Rectal smooth muscle tissue (tissue), 1 donor: ENCODE data around the gene TEP1.
"Not testable (repeated sequence)": the region's sequence is repeated elsewhere in the genome, so short reads cannot be mapped to it uniquely, and the experiment has no call there.

Source experiments
- H3K27ac ChIP-seq: one replicate; pipeline ENCODE4 v1.7.0; 2013; ENCODE audit warnings: low read depth, low read length, inconsistent platforms
- H3K27me3 ChIP-seq: one replicate; pipeline ENCODE4 v1.7.0; 2013; ENCODE audit warnings: low read length; ENCODE audit not compliant: control insufficient read depth, insufficient read depth
- H3K36me3 ChIP-seq: one replicate; pipeline ENCODE4 v1.7.0; 2013; ENCODE audit warnings: low read length; ENCODE audit not compliant: control insufficient read depth, insufficient read depth
- H3K4me1 ChIP-seq: one replicate; pipeline ENCODE4 v1.7.0; 2013; ENCODE audit warnings: low read length; ENCODE audit not compliant: control insufficient read depth, insufficient read depth
- H3K4me3 ChIP-seq: one replicate; pipeline ENCODE4 v1.7.0; 2013; ENCODE audit warnings: low read length
- H3K9ac ChIP-seq: one replicate; pipeline ENCODE4 v1.7.0; 2013; ENCODE audit warnings: low read length

TEP1 gene

GRCh38 chr14:20379743-20380142 lies 33.6 kb downstream of the TEP1 start:
- no peak overlapping the region for H3K27ac ChIP-seq
- H3K27me3 ChIP-seq, result no peaks in the 10 kb centered on the region
- H3K4me1 ChIP-seq, result no peaks in the 10 kb centered on the region
- peaks cover 62% of the 10 kb centered on the region for H3K36me3 ChIP-seq
- no peak overlapping the region for H3K9ac ChIP-seq
- H3K4me3 ChIP-seq, result no peak overlapping the region

- no peak overlapping the region for H3K27ac ChIP-seq
- H3K27me3 ChIP-seq, result no peaks in the 10 kb centered on the region
- no peak overlapping the region for H3K9ac ChIP-seq
- no peaks in the 10 kb centered on the region for H3K4me1 ChIP-seq
- no peak overlapping the region for H3K4me3 ChIP-seq
- H3K36me3 ChIP-seq, result peaks cover 68% of the 10 kb centered on the region
Observed at GRCh38 chr14:20377171-20377570, 36.1 kb downstream of the TEP1 start.

- H3K4me1 ChIP-seq, result no peaks in the 10 kb centered on the region
- H3K27me3 ChIP-seq, result no peaks in the 10 kb centered on the region
- no peak overlapping the region for H3K9ac ChIP-seq
- no peak overlapping the region for H3K4me3 ChIP-seq
- no peak overlapping the region for H3K27ac ChIP-seq
- H3K36me3 ChIP-seq, result peaks cover 65% of the 10 kb centered on the region
Observed at GRCh38 chr14:20376071-20376588, 37.2 kb downstream of the TEP1 start.

GRCh38 chr14:20375471-20375870 lies 37.8 kb downstream of the TEP1 start:
- H3K9ac ChIP-seq, result no peak overlapping the region
- no peaks in the 10 kb centered on the region for H3K4me1 ChIP-seq
- peaks cover 63% of the 10 kb centered on the region for H3K36me3 ChIP-seq
- H3K27me3 ChIP-seq, result no peaks in the 10 kb centered on the region
- no peak overlapping the region for H3K27ac ChIP-seq
- H3K4me3 ChIP-seq, result no peak overlapping the region

- H3K36me3 ChIP-seq, result peaks cover 45% of the 10 kb centered on the region
- no peak overlapping the region for H3K27ac ChIP-seq
Observed at GRCh38 chr14:20372796-20373195, 40.5 kb downstream of the TEP1 start.

GRCh38 chr14:20365928-20366327 lies 47.4 kb downstream of the TEP1 start:
- Histone ChIP-seq H3K36me3 (peaks cover 14% of the 10 kb centered on the region), H3K27me3 (no peaks in the 10 kb centered on the region), H3K4me3 (no peak overlapping the region), H3K4me1 (no peaks in the 10 kb centered on the region), H3K27ac (no peak overlapping the region), H3K9ac (no peak overlapping the region)

More at GRCh38 chr14:20372796-20373195, 40.5 kb downstream of the TEP1 start:
- H3K27me3 ChIP-seq, result no peaks in the 10 kb centered on the region
- no peaks in the 10 kb centered on the region for H3K4me1 ChIP-seq
- no peak overlapping the region for H3K4me3 ChIP-seq
- no peak overlapping the region for H3K9ac ChIP-seq

GRCh38 chr14:20358474-20358873 lies 54.8 kb downstream of the TEP1 start:
- peaks cover 24% of the 10 kb centered on the region for H3K36me3 ChIP-seq
- H3K27ac ChIP-seq, H3K4me3 ChIP-seq, H3K9ac ChIP-seq, H3K27me3 ChIP-seq, H3K4me1 ChIP-seq: not testable (repeated sequence)

GRCh38 chr14:20356422-20356821 lies 56.9 kb downstream of the TEP1 start:
- peaks cover 28% of the 10 kb centered on the region for H3K36me3 ChIP-seq
- H3K9ac ChIP-seq, result no peak overlapping the region
- H3K27ac ChIP-seq, result no peak overlapping the region
- no peak overlapping the region for H3K4me3 ChIP-seq
- no peaks in the 10 kb centered on the region for H3K4me1 ChIP-seq
- H3K27me3 ChIP-seq, result no peaks in the 10 kb centered on the region

GRCh38 chr14:20350860-20351259 lies 62.4 kb downstream of the TEP1 start:
- H3K9ac ChIP-seq, result no peak overlapping the region
- H3K27ac ChIP-seq, result no peak overlapping the region
- peaks cover 25% of the 10 kb centered on the region for H3K36me3 ChIP-seq
- no peaks in the 10 kb centered on the region for H3K4me1 ChIP-seq
- no peak overlapping the region for H3K4me3 ChIP-seq
- no peaks in the 10 kb centered on the region for H3K27me3 ChIP-seq

GRCh38 chr14:20350282-20350681 lies 63.0 kb downstream of the TEP1 start:
- no peak overlapping the region for H3K4me3 ChIP-seq
- H3K4me1 ChIP-seq, result no peaks in the 10 kb centered on the region
- H3K27me3 ChIP-seq, result no peaks in the 10 kb centered on the region
- H3K9ac ChIP-seq, result no peak overlapping the region
- no peak overlapping the region for H3K27ac ChIP-seq
- H3K36me3 ChIP-seq, result peaks cover 22% of the 10 kb centered on the region

GRCh38 chr14:20347747-20348146 lies 65.6 kb downstream of the TEP1 start:
- Histone ChIP-seq H3K27ac (no peak overlapping the region), H3K9ac (no peak overlapping the region), H3K4me1 (peaks cover 6% of the 10 kb centered on the region), H3K4me3 (no peak overlapping the region), H3K27me3 (no peaks in the 10 kb centered on the region), H3K36me3 (peaks cover 16% of the 10 kb centered on the region)

- H3K36me3 ChIP-seq, result peaks cover 16% of the 10 kb centered on the region
- peaks cover 6% of the 10 kb centered on the region for H3K4me1 ChIP-seq
- H3K9ac ChIP-seq, result no peak overlapping the region
- H3K27ac ChIP-seq, result no peak overlapping the region
- H3K27me3 ChIP-seq, result no peaks in the 10 kb centered on the region
- H3K4me3 ChIP-seq, result no peak overlapping the region
Observed at GRCh38 chr14:20346713-20347112, 66.6 kb downstream of the TEP1 start.

GRCh38 chr14:20345366-20345765 lies 67.9 kb downstream of the TEP1 start:
- Histone ChIP-seq H3K27ac (no peak overlapping the region), H3K4me1 (peaks cover 6% of the 10 kb centered on the region), H3K36me3 (peaks cover 13% of the 10 kb centered on the region), H3K27me3 (no peaks in the 10 kb centered on the region), H3K4me3 (no peak overlapping the region), H3K9ac (no peak overlapping the region)
